Posterior vena cava (tissue), 2 donors: ENCODE data around the gene EVC2. TPM values are rescaled to one million over a fixed set of nuclear protein-coding genes. Genes with fewer than 3 reads are reported as not detected.

ENCODE experiments used
- DNase-seq: peaks from one replicate; pipeline ENCODE4 v3.0.0-alpha.2; 2020; ENCODE audit warnings: low spot score
- intact Hi-C, 2 donors: fragments of 100-400 bp; cut with DNase I; formaldehyde crosslinking; loops; one replicate each; pipeline versions ENCODE4 v1.14.1 to v1.14.2; 2022 to 2023
- total RNA-seq, 2 donors: library from RNA; stranded (reverse); fragmentation: NEBNext Ultra II Directional; extraction: Animal tissue kit (Norgen Biotek cat#: 25700); gene quantifications; one replicate each; pipeline ENCODE4 v1.2.1, GENCODE V29; 2021
- donor health status: DM: yes; HTN: yes; CAD: no.
- donor health status: DM: yes; HTN: yes; CAD: no.

EVC2 gene
- total RNA-seq, 2 donors from 2014 or later, result 7.0 to 7.1 TPM

GRCh38 chr4:5552451-5552850, 155.9 kb downstream of the EVC2 start:
- intact Hi-C loops, result no loop called here
- no peak for DNase-seq

GRCh38 chr4:5547651-5548249, 160.6 kb downstream of the EVC2 start:
- intact Hi-C loops, result no loop called here
- no peak for DNase-seq

DNA sequence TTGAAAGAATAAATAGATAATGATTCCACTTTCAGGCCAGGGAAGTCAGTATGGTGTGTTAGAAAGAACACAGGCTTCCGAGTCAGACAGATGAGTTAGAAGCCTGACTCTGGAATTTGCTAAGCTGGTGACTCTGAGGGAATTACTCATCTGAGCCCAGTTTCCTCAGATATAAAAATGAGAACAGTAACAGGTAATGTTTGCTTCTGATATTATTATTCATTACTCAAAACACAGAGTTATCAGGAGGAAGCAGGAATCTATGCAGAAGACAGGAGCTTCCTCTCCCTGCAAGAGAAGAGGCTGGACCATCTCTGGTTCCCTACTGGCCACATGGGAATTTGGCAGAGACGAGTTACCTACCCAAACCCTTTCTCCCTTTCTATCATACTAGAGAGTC, 163.1 kb downstream of the EVC2 start:
- DNase-seq, result no peak
- intact Hi-C loops, result no loop called here

DNA sequence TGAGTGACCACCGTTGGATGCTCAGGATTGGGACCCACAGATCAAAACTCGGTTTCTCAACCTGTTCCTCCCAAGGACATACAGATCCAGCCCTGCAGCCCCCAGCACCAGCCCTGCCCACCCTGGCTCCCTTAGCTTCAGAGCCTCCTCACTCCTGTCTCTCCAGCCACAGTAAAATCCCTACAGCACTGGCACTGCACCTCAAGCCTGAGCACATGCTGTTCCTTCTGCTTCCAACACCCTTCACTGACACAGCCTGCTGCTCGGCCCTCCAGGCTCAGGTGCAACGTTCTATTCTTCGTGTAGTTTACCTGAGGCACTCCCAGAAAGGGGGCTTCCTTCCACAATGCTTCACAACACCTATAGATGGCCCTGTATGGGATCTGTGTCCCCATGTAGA, 163.6 kb downstream of the EVC2 start:
- intact Hi-C loops, result no loop called here
- DNase-seq, result no peak

GRCh38 chr4:5543681-5544080, 164.7 kb downstream of the EVC2 start:
- intact Hi-C loops, result no loop called here
- no peak for DNase-seq

DNA sequence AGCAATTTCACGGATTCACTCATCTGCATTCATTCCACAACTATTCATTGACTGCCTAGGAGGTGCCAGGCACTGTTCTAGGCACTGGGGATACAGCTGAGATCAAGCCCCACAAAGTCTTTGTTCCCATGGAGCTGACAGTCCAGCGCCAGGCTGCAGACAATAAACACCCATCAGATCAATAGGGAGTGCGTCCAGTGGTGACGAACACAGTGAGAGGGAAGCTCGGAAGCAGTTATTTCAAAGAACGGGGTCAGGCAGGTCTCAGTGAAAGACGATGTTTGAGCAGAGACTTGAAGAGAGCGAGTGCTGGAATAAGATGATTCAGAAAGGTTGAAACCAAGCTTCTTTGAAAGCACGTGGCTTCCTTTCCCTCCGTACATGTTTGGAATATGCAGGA, 167.2 kb downstream of the EVC2 start:
- DNase-seq, result no peak
- intact Hi-C loops, result no loop called here

DNA sequence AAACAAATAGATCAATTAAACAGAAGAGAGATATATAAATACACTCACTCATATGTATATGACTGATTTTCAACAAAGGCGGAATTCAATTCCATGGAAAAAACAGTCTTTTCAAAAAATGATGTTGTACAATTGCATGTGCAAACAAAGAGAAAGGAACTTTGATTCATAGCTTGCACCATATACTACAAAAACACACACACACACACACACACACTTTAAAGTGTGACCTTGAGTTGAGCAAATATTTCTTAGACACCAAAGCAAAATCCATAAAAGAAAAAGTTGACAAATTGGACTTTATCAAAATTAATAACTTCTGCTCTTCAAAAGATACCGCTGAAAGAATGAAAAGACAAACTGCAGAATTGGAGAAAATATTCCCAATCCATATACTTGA, 168.8 kb downstream of the EVC2 start:
- no peak for DNase-seq
- intact Hi-C loops, result no loop called here

DNA sequence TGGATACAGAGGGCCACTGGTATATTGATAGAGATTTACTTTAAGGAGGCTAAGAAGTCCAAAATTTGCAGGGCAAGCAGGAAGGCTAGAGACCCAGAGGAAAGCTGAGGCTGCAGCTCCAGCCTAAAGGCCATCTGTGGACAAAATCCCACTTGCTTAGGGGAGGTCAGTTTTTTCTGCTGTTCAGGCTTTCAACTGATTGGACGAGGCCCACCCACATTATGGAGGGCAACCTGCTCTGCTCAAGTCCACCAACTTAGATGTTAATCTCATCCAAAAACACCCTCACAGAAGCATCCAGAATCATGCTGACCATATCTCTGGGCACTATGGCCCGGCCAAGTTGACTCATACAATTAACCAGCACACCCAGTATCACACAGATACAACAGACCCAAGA, 176.3 kb downstream of the EVC2 start:
- intact Hi-C loops, result no loop called here
- no peak for DNase-seq

- DNase-seq, result no peak
- intact Hi-C loops, result no loop called here
Observed at GRCh38 chr4:5528031-5528436, 180.3 kb downstream of the EVC2 start.

GRCh38 chr4:5527211-5527610, 181.1 kb downstream of the EVC2 start:
- intact Hi-C loops, result no loop called here
- no peak for DNase-seq

DNA sequence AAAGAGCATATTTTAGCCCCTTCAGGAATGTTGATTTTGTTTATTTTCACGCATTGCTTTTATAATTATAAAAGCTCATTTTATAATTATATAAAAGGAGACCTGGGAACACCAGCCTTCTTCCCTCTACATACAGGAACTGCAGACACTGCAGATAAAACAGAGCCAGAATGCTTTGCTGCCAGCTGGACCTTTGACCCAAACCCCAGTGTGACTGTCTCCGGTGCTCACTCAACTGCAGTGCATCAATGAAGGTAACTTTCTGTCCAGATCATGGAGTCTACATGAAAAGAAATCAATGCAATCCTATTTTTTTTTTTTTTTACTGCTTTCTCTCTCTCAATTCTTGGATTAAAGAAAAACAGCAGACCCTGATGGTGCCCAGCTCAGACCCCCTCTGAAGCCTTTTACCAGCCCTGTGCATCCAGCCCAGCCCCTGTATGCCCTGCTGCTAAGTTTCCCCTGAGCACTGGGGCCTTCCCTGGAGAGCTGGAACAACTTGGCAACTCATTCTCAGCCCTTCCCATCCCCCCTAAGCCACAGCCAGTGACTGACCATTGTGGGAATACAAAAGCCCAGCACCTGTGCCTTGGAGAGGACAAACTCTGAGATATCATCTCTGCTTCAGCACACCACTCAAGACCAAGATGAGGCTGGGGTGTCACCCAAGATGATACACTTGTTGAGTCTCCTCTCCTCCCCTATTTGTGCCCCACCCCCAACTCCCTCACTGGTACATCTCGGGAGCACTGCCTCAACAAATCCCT, 182.1 kb downstream of the EVC2 start:
- intact Hi-C loops, result no loop called here

DNA sequence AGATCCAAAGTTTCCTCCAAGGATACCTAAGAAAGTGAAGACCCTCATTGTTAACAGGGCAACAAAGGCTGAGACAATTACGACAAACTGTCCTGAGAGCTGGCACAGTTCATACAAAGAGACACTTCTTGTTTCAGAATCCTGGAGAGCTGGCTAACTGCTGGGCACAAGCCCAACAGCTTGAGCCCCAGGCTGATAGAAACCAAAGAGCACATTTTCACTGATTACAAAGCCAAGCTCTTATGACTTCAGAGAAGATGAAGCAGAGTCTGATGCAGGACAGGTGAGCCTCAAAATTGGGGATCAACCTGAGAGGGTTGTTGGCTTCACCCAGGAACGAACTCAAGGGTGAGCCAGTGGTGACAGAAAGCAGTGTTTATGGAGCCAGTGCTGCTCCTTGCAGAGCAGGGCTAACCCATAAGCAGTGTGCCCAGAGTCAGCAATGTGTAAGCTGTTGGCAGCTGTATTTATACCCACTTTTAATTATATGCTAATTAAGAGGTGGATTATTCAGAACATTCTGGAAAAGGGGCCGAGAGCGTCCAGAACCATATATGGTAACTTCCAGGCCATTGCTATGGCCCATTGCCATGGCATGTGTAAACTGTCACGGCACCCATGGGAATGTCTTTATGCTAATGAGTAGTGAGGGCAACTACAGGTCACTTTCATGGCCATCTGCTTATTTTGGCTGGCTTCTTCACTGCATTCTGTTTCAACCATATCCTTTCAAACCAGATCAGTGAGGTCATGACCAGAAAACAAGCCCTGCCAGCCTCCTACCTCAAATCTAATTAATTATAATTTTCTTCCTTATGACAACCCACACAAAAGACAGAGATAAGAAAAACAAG, 183.7 kb downstream of the EVC2 start:
- intact Hi-C loops, result no loop called here
- DNase-seq, result no peak

More for the DNA sequence above, 182.1 kb downstream of the EVC2 start:
- no peak for DNase-seq

- intact Hi-C loops, result no loop called here
- DNase-seq, result no peak
Observed at GRCh38 chr4:5517372-5517771, 191.0 kb downstream of the EVC2 start.

DNA sequence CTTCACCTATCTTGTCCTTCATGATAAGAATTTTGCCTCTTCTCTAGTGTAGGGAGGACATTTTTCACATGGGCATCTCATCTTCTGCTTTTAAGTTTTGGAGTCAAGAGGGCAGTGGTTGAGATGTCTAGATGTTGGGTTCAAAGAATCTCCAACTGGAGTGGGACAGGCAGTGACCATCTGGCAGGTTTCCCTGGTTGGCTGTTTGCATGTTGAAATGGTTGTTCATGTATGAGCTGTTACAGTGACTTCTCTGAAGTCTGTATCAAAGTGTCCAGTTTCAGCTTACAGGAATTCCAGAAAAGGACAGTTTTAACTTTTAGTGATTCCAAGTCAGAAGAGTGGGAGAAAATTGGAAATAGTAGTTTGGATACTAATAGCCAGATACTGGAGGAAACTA, 192.7 kb downstream of the EVC2 start:
- no peak for DNase-seq
- intact Hi-C loops, result no loop called here

Other genes starting within 250 kb of the EVC2 start
- 10 to 100 TPM; 25.6 to 31.7 TPM for gene EVC, start 2.6 kb upstream of the EVC2 start, total RNA-seq
- gene CRMP1, start 184.5 kb upstream of the EVC2 start, total RNA-seq, result 1 to 10 TPM in 1 of 2 donors, under 1 TPM in 1; 0.81 to 2.0 TPM